DND-41 (cell line): ENCODE measurements around the gene POU6F2.

Experiments used
- CTCF ChIP-seq: IDR thresholded peaks from 2 replicates; pipeline ENCODE4 v1.5.1; 2012; ENCODE audit warnings: borderline replicate concordance, low read length, moderate library complexity, mild to moderate bottlenecking; ENCODE audit not compliant: poor library complexity, severe bottlenecking; ENCODE audit errors: extremely low read depth
- EZH2 ChIP-seq: IDR thresholded peaks from 3 replicates; pipeline ENCODE4 v1.6.1; 2012; ENCODE audit warnings: borderline replicate concordance, low read depth, mild to moderate bottlenecking, moderate library complexity, low read length, inconsistent platforms; ENCODE audit not compliant: severe bottlenecking

GRCh38 chr7:39217783-39218182 lies 240.1 kb downstream of the POU6F2 start:
- TF ChIP-seq CTCF (no peak), EZH2 (no peak)
